Glutamatergic neuron (in vitro differentiated cells): Measurements from ENCODE around the gene NFIA. TPM values are rescaled to one million over a fixed set of nuclear protein-coding genes. Genes with fewer than 3 reads are reported as not detected.
A peak's percentile ranks its signal among the peaks of the same experiment; 100 is the strongest.

Experiments
- DNase-seq: peaks from one replicate; pipeline ENCODE4 v3.0.0; 2022
- H3K27ac Mint-ChIP-seq: one replicate; pipeline ENCODE4 v1.8.0; 2020; ENCODE audit warnings: mild to moderate bottlenecking, mixed read lengths, inconsistent platforms; ENCODE audit not compliant: unreplicated experiment
- H3K27me3 Mint-ChIP-seq: one replicate; pipeline ENCODE4 v1.8.0; 2020; ENCODE audit warnings: mild to moderate bottlenecking, moderate library complexity, mixed read lengths, inconsistent platforms; ENCODE audit not compliant: unreplicated experiment
- H3K36me3 Mint-ChIP-seq: one replicate; pipeline ENCODE4 v1.8.0; 2020; ENCODE audit warnings: mild to moderate bottlenecking, mixed read lengths, inconsistent platforms; ENCODE audit not compliant: unreplicated experiment
- H3K4me1 Mint-ChIP-seq: one replicate; pipeline ENCODE4 v1.8.0; 2020; ENCODE audit warnings: mild to moderate bottlenecking, low read depth, mixed read lengths, inconsistent platforms; ENCODE audit not compliant: unreplicated experiment
- H3K4me3 Mint-ChIP-seq: one replicate; pipeline ENCODE4 v1.8.0; 2020; ENCODE audit warnings: mild to moderate bottlenecking, mixed read lengths, inconsistent platforms; ENCODE audit not compliant: unreplicated experiment
- H3K9me3 Mint-ChIP-seq: one replicate; pipeline ENCODE4 v1.8.0; 2020; ENCODE audit warnings: mild to moderate bottlenecking, moderate library complexity, mixed read lengths, inconsistent platforms; ENCODE audit not compliant: unreplicated experiment
- total RNA-seq: library from RNA; stranded (reverse); fragmentation: NEBNext Ultra II Directional; extraction: Animal tissue kit (Norgen Biotek cat#: 25700); gene quantifications from one replicate; pipeline ENCODE4 v1.2.1, GENCODE V29; 2021; ENCODE audit not compliant: unreplicated experiment
- TF ChIP-seq, protein P1 (sequence below): fragments of 200-600 bp; sonication (generic); IDR thresholded peaks from one replicate; pipeline ENCODE4 v1.5.0; 2021; ENCODE audit not compliant: partially characterized antibody, unreplicated experiment

NFIA gene
- total RNA-seq, 1 donor from 2014 or later: 16.4 TPM

DNA sequence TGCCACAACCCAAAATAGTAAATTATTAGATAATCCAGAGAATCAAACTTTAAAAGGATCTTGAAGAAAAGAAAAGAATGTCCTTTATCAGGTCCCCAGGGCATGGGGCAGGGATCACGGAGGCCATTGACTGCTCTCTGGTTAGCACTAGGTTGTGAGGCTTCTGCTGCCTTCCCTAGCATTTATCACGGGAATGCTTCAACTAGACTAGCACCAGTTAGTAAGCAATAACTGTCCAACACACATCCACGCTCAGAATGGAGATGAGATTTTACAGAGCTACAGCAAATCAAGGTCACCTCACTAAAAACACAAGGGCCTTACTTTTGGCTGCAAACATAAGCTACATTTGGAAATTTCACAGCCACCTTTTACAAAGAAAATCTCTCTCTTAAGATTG, 304.0 kb downstream of the NFIA start:
- peak overlapping the region; percentile 28 for H3K27ac Mint-ChIP-seq
- H3K4me3 Mint-ChIP-seq: no peak overlapping the region
- H3K27me3 Mint-ChIP-seq: no peaks in the 10 kb centered on the region
- DNase-seq: no peak
- no peaks in the 10 kb centered on the region for H3K36me3 Mint-ChIP-seq
- H3K9me3 Mint-ChIP-seq: no peaks in the 10 kb centered on the region
- TF ChIP-seq, protein P1, sequence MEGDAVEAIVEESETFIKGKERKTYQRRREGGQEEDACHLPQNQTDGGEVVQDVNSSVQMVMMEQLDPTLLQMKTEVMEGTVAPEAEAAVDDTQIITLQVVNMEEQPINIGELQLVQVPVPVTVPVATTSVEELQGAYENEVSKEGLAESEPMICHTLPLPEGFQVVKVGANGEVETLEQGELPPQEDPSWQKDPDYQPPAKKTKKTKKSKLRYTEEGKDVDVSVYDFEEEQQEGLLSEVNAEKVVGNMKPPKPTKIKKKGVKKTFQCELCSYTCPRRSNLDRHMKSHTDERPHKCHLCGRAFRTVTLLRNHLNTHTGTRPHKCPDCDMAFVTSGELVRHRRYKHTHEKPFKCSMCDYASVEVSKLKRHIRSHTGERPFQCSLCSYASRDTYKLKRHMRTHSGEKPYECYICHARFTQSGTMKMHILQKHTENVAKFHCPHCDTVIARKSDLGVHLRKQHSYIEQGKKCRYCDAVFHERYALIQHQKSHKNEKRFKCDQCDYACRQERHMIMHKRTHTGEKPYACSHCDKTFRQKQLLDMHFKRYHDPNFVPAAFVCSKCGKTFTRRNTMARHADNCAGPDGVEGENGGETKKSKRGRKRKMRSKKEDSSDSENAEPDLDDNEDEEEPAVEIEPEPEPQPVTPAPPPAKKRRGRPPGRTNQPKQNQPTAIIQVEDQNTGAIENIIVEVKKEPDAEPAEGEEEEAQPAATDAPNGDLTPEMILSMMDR: no peak
- peaks cover 4% of the 10 kb centered on the region for H3K4me1 Mint-ChIP-seq

DNA sequence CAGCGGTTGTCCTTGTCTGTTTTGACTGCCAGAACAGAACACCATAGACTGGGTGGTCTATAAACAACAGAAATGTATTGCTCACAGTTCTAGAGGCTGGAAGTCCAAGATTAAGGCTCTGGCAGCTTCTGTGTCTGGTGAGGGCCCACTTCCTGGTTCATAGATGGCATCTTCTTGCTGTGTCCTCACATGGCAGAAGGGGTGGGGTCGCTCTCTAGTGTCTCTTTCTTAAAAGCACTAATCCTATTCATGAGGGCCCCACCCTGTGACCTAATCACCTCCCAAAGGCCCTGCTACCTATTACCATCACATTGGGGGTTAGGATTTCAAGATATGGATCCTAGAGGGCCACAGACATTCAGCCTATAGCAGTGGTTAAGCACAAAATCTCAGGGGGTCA, 304.4 kb downstream of the NFIA start:
- no peak overlapping the region for H3K4me3 Mint-ChIP-seq
- no peaks in the 10 kb centered on the region for H3K27me3 Mint-ChIP-seq
- H3K27ac Mint-ChIP-seq: no peak overlapping the region
- TF ChIP-seq, protein P1: no peak
- no peak for DNase-seq
- no peaks in the 10 kb centered on the region for H3K36me3 Mint-ChIP-seq
- no peaks in the 10 kb centered on the region for H3K9me3 Mint-ChIP-seq
- peaks cover 4% of the 10 kb centered on the region for H3K4me1 Mint-ChIP-seq

DNA sequence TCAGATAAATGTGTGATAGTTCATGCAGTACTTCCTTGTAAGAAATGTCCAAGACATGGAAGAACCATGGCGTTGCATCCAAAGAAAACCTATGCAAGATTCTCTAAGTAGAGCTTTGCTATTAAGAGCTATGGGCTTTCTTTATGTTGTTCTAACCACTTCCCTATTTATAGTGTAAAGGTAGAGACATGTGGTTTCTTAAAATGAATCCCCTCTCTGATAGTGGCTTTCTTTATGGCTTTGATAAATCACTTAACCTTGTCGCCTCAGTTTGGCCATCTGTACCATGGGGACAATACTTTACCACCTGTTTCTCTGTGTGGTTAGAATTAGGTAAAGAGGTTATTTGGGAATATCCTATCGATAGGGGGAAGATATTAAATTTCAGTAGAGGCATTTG, 305.5 kb downstream of the NFIA start:
- H3K4me1 Mint-ChIP-seq: peaks cover 4% of the 10 kb centered on the region
- H3K4me3 Mint-ChIP-seq: no peak overlapping the region
- H3K9me3 Mint-ChIP-seq: no peaks in the 10 kb centered on the region
- TF ChIP-seq, protein P1: no peak
- no peak for DNase-seq
- no peaks in the 10 kb centered on the region for H3K36me3 Mint-ChIP-seq
- H3K27ac Mint-ChIP-seq: no peak overlapping the region
- no peaks in the 10 kb centered on the region for H3K27me3 Mint-ChIP-seq

DNA sequence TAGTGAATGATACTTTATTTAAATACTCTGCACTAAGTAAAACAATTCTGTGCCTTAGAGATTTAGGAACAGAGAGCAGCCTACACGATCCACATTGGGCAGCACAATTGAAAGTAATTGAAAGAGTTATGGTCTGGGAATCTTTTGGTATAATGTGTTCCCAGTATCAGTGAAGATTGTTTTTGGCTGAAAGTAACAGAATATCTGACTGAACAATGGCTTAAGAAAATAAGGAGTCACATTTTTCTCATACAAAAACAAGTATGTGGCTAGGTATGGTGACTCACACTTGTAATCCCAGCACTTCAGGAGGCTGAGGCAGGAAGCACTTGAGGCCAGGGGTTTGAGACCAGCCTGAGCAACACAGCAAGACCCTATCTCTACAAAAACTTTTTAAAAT, 306.2 kb downstream of the NFIA start:
- DNase-seq: no peak
- Mint-ChIP-seq H3K9me3 (no peaks in the 10 kb centered on the region), H3K4me1 (peaks cover 8% of the 10 kb centered on the region), H3K27ac (no peak overlapping the region), H3K27me3 (no peaks in the 10 kb centered on the region), H3K4me3 (no peak overlapping the region), H3K36me3 (no peaks in the 10 kb centered on the region)
- TF ChIP-seq, protein P1: no peak

DNA sequence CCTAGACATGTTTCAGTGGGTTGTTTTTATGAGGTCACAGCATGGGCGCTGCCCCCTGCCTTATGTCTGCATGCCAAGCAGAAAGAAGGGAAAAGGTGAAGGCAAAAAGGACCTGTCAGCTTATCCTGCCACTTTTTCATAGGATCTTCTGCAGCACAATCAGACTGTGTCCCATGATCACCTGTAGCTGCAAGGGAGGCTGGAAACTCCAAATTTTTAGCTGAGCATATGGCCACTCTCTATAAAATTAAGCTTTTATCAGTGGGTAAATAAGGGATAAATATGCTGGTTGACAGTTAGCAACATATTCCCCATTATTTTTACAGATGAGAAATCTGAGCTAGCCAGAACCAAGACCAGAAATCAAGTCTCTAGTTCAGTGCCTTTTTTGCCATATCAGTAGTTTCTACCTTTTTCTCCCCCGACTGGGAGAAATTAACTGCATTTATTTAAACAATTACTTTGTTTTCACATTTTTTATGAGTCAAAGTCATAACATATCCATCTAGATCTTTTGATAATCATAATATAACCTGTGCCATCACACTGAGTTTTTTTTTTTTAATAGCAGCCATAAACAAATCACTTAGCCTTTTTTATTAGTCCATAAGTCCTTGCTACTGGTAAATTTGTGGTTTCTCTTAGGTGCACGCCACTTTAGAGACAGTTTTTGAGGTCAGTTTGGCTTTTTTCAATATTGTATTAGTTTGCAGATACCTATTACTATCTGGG, 307.0 kb downstream of the NFIA start:
- Mint-ChIP-seq H3K4me1 (peaks cover 8% of the 10 kb centered on the region), H3K4me3 (no peak overlapping the region), H3K27ac (no peak overlapping the region), H3K36me3 (no peaks in the 10 kb centered on the region), H3K27me3 (no peaks in the 10 kb centered on the region), H3K9me3 (no peaks in the 10 kb centered on the region)
- TF ChIP-seq, protein P1: no peak
- DNase-seq: no peak
